ENCODE results near the gene TRAK1.

DNA sequence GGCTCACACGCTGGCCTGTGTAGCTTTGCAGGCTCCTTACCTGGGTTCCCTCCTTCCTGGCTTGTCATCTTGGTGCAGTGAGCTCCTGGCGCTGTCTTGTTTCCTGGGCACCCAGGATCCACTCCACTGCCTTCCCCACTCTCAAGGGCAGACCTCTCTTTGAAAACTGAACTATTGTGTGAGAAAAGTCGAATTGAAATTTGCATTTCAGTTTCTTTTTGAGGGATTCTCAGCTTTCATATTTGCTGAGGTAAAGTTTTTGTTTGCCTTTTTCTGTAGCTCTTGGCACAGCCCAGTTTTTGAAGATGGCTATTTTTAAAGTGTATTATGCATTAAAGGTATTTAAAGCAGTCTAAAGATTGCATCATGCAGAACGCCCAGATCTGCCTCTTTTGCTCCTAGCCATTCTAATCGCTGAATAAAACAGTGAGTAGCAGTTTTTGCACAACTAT is 104.7 kb downstream of the TRAK1 start:
- TF ChIP-seq POLR2AphosphoS5 (IDR thresholded peaks at IDR 0.05; ENCODE audit: borderline replicate concordance, low read depth, low read length) (no peak), EZH2 (IDR thresholded peaks at IDR 0.05) (no peak), FOXP2 (optimal IDR thresholded peaks at IDR 0.05; ENCODE audit: control extremely low read depth, extremely low read length, insufficient read depth) (no peak)
